K562 (cell line): ENCODE data around the gene FGD6. TPM values are rescaled to one million over a fixed set of nuclear protein-coding genes. Genes with fewer than 3 reads are reported as not detected.

Source experiments
- ARHGAP35 ChIP-seq: fragments of 450-650 bp; IDR thresholded peaks from 2 replicates; pipeline ENCODE4 v1.6.1; 2018; ENCODE audit not compliant: partially characterized antibody
- ARNT ChIP-seq, 2 experiments: fragments of 450-650 bp; IDR thresholded peaks; 2 replicates each; pipeline ENCODE4 v1.6.1; 2016; ENCODE audit warnings: mild to moderate bottlenecking in 1 of 2
- CBFA2T3 ChIP-seq: fragments of 450-650 bp; IDR thresholded peaks from 2 replicates; pipeline ENCODE4 v1.6.1; 2017
- FOSL1 ChIP-seq: fragments of 200-800 bp; sonication (Bioruptor generic); conservative IDR thresholded peaks from 2 replicates; pipeline ENCODE4 v1.6.1; 2016; ENCODE audit warnings: missing genetic modification characterization, missing compliant biosample characterization
- FOXM1 ChIP-seq, 2 experiments: fragments of 450-650 bp in 1 of 2; sonication (generic) in 1 of 2; formaldehyde crosslinking in 1 of 2; IDR thresholded peaks; 2 replicates each; pipeline versions ENCODE4 v1.6.1 to v1.9.0; 2017 to 2022; ENCODE audit warnings: low read depth in 2 of 2, mild to moderate bottlenecking in 2 of 2, missing genetic modification reagents in 1 of 2, moderate library complexity in 1 of 2
- HDAC6 ChIP-seq: IDR thresholded peaks from 2 replicates; pipeline ENCODE4 v1.6.1; 2012; ENCODE audit warnings: low read depth, mild to moderate bottlenecking, control low read depth, inconsistent platforms, low read length, moderate library complexity
- HLTF ChIP-seq: fragments of 450-650 bp; IDR thresholded peaks from 2 replicates; pipeline ENCODE4 v1.6.1; 2016
- IRF1 ChIP-seq: sonication (generic); formaldehyde crosslinking; IDR thresholded peaks from 2 replicates; pipeline ENCODE4 v1.8.0; 2022; ENCODE audit warnings: missing genetic modification reagents, mild to moderate bottlenecking, borderline replicate concordance
- NFRKB ChIP-seq: fragments of 450-650 bp; IDR thresholded peaks from 2 replicates; pipeline ENCODE4 v1.6.1; 2016; ENCODE audit warnings: low read depth
- NR3C1 ChIP-seq: sonication (generic); formaldehyde crosslinking; IDR thresholded peaks from 2 replicates; pipeline ENCODE4 v1.8.1; 2022; ENCODE audit warnings: missing genetic modification reagents
- POLR2AphosphoS5 ChIP-seq: IDR thresholded peaks from 2 replicates; pipeline ENCODE4 v1.6.1; 2011; ENCODE audit warnings: mild to moderate bottlenecking, low read depth, low read length, moderate library complexity; ENCODE audit not compliant: control insufficient read depth, insufficient read depth
- POLR2B ChIP-seq: fragments of 450-650 bp; IDR thresholded peaks from 2 replicates; pipeline ENCODE4 v1.6.1; 2018; ENCODE audit warnings: low read depth; ENCODE audit not compliant: partially characterized antibody
- RBM22 ChIP-seq: fragments of 200-400 bp; formaldehyde crosslinking; IDR thresholded peaks from 2 replicates; pipeline ENCODE4 v1.6.1; 2018; ENCODE audit warnings: low read length, low read depth; ENCODE audit not compliant: poor library complexity, severe bottlenecking
- RBM39 ChIP-seq: fragments of 200-400 bp; formaldehyde crosslinking; optimal IDR thresholded peaks from 2 replicates; pipeline ENCODE3; 2018; ENCODE audit warnings: low read depth, low read length
- SIN3A ChIP-seq, 2 experiments: fragments of 150-350 bp in 1 of 2; IDR thresholded peaks; 2 replicates each; pipeline ENCODE4 v1.6.1; 2011 to 2016; ENCODE audit warnings: borderline replicate concordance in 2 of 2, low read depth in 2 of 2, low read length in 2 of 2, mild to moderate bottlenecking in 2 of 2, moderate library complexity in 2 of 2; ENCODE audit not compliant: control insufficient read depth in 1 of 2
- SOX6 ChIP-seq: fragments of 450-650 bp; IDR thresholded peaks from 2 replicates; pipeline ENCODE4 v1.6.1; 2014; ENCODE audit warnings: mild to moderate bottlenecking
- TEAD1 ChIP-seq, 2 experiments: fragments of 450-650 bp in 1 of 2; sonication (generic) in 1 of 2; formaldehyde crosslinking; IDR thresholded peaks; 2 replicates each; pipeline versions ENCODE4 v1.4.0 to v1.8.0; 2020 to 2022; ENCODE audit warnings: mild to moderate bottlenecking in 2 of 2, missing genetic modification reagents in 1 of 2
- TOE1 ChIP-seq, 2 experiments: fragments of 450-650 bp in 1 of 2; sonication (generic) in 1 of 2; formaldehyde crosslinking in 1 of 2; IDR thresholded peaks; 2 replicates each; pipeline versions ENCODE4 v1.7.1 to v1.8.0; 2016 to 2022; ENCODE audit warnings: borderline replicate concordance in 2 of 2, mild to moderate bottlenecking in 2 of 2, antibody characterized with exemption in 1 of 2, inconsistent platforms in 1 of 2, low read depth in 1 of 2, missing genetic modification reagents in 1 of 2, moderate library complexity in 1 of 2
- XRCC3 ChIP-seq: fragments of 450-650 bp; IDR thresholded peaks from 2 replicates; pipeline ENCODE4 v1.6.1; 2017; ENCODE audit warnings: mild to moderate bottlenecking, moderate library complexity
- ZNF436 ChIP-seq: fragments of 250-450, 450-650 bp; sonication (Bioruptor Pico); formaldehyde crosslinking; IDR thresholded peaks from 2 replicates; pipeline ENCODE4 v1.7.0; 2020; ENCODE audit warnings: mild to moderate bottlenecking
- ZNF707 ChIP-seq: fragments of 250-450 bp; sonication (Bioruptor Pico); conservative IDR thresholded peaks from 2 replicates; pipeline ENCODE4 v1.8.0; 2022; ENCODE audit warnings: inconsistent platforms, mild to moderate bottlenecking, moderate library complexity
- polyA plus RNA-seq, 8 experiments: library from polyadenylated mRNA; depleted of rRNA in 4 of 8; stranded (reverse) in 5 of 8; unstranded in 3 of 8; fragments of >200 nt; fragmentation: Nextera tagmentation in 2 of 8; fragmentation: Illumina TruSeq in 1 of 8; extraction: Ambion mirVana in 2 of 8; extraction: Trizol in 1 of 8; gene quantifications; 2 replicates each; pipeline versions ENCODE4 v1.2.1 to v1.2.3, GENCODE V29; 2011 to 2014; ENCODE audit warnings: inconsistent platforms in 1 of 8, missing spikeins in 1 of 8
- total RNA-seq, 7 experiments: library from RNA; depleted of rRNA in 6 of 7; stranded (reverse); fragments of >200 nt in 6 of 7; fragmentation: Illumina TruSeq in 2 of 7; extraction: Trizol in 2 of 7; gene quantifications; 2 replicates each; pipeline versions ENCODE4 v1.2.1 to v1.2.3, GENCODE V29; 2011 to 2021; ENCODE audit warnings: low replicate concordance in 1 of 7
- TF ChIP-seq, protein P1 (sequence below): fragments of 250-450 bp; sonication (Bioruptor Pico); IDR thresholded peaks from 2 replicates; pipeline ENCODE4 v1.8.0; 2022; ENCODE audit warnings: moderate library complexity, mild to moderate bottlenecking, inconsistent platforms
- TF ChIP-seq, protein P2 (sequence below), 3 experiments: fragments of 200-800 bp in 1 of 3; sonication (Bioruptor generic) in 1 of 3; sonication (generic) in 1 of 3; formaldehyde crosslinking in 1 of 3; IDR thresholded peaks; 2 replicates each; pipeline versions ENCODE4 v1.6.1 to v1.8.0; 2016 to 2022; ENCODE audit warnings: mild to moderate bottlenecking in 2 of 3, missing compliant biosample characterization in 2 of 3, missing genetic modification characterization in 2 of 3, missing genetic modification reagents in 1 of 3
- TF ChIP-seq, protein P3 (sequence below): sonication (generic); formaldehyde crosslinking; IDR thresholded peaks from 2 replicates; pipeline ENCODE4 v1.5.0; 2020; ENCODE audit warnings: missing genetic modification reagents

FGD6 gene
- total and polyA plus RNA-seq, 9 of the 15 experiments (the other 6 are each of a cell fraction or from before 2014, with no cell fraction given): 1.5 to 11.1 (median 5.8) TPM

DNA sequence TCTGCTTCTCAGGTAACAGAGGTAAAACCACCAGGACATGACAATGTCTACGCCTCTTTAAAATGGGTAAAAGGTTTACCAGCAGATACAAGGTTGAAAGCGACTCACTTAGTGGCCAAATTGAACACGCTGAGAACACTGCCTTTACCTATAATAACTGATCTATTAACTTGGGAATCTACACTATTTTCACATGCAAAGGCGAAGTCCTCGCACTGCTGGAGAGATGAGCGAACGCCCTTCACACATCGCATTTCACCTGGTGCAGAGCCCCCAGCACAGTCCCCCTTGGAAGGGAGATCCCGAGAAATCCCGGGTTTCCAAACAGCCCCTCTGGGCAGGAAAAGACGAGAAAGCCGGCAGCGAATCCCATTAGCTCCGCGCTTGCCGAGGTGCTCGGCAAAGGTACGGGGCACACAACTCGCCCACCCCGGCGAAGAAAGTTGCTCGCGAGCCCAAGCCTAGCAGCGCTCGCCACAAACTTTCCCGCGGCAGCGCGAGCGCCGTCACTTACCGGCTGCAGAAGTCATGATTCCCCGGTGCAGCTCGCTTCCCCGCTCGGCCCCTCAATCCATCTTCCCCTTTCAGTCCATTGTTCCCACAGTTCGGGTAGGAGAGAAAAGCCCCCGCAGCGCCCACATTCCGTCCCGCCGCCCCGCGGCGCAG, 423 bp downstream of the FGD6 start (continued):
- TF ChIP-seq, protein P1, sequence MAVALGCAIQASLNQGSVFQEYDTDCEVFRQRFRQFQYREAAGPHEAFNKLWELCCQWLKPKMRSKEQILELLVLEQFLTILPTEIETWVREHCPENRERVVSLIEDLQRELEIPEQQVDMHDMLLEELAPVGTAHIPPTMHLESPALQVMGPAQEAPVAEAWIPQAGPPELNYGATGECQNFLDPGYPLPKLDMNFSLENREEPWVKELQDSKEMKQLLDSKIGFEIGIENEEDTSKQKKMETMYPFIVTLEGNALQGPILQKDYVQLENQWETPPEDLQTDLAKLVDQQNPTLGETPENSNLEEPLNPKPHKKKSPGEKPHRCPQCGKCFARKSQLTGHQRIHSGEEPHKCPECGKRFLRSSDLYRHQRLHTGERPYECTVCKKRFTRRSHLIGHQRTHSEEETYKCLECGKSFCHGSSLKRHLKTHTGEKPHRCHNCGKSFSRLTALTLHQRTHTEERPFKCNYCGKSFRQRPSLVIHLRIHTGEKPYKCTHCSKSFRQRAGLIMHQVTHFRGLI (CRISPR knock-in tag): no peak
- TF ChIP-seq ARHGAP35 (no peak), FOSL1 (tag) (0 out of 2 replicates have a peak, but pooled peaks have one; percentile 26), ARNT (IDR thresholded peaks at IDR 0.05) (no peak), RBM22 (no peak), NR3C1 (CRISPR knock-in tag) (no peak), TEAD1 (CRISPR knock-in tag; IDR thresholded peaks at IDR 0.05) (peak in 1 of 2 experiments; percentile 79; a peak in 1 of 4 replicates), HLTF (0 out of 2 replicates have a peak, but pooled peaks have one; percentile 24), NFRKB (no peak), TOE1 (IDR thresholded peaks at IDR 0.05; ENCODE audit: borderline replicate concordance) (no peak), TOE1 (CRISPR knock-in tag; IDR thresholded peaks at IDR 0.05; ENCODE audit: borderline replicate concordance, low read depth) (no peak), RBM39 (no peak), SOX6 (no peak; the same call in 1 of the 2 replicates), CBFA2T3 (no peak), XRCC3 (no peak), POLR2B (peak; percentile 9), POLR2AphosphoS5 (0 out of 2 replicates have a peak, but pooled peaks have one; percentile 48), IRF1 (CRISPR knock-in tag) (no peak), FOXM1 (IDR thresholded peaks at IDR 0.05; ENCODE audit: low read depth) (no peak), FOXM1 (CRISPR knock-in tag; IDR thresholded peaks at IDR 0.05; ENCODE audit: low read depth) (no peak), SIN3A (IDR thresholded peaks at IDR 0.05; ENCODE audit: borderline replicate concordance in 2 of 2, control insufficient read depth in 1 of 2, low read depth in 2 of 2, low read length in 2 of 2) (no peak), HDAC6 (no peak), ZNF436 (no peak), ZNF707 (CRISPR knock-in tag) (no peak)
- TF ChIP-seq, protein P2, sequence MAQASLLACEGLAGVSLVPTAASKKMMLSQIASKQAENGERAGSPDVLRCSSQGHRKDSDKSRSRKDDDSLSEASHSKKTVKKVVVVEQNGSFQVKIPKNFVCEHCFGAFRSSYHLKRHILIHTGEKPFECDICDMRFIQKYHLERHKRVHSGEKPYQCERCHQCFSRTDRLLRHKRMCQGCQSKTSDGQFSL (CRISPR knock-in tag; IDR thresholded peaks at IDR 0.05): peak; percentile 35; the same call in 1 of the 2 replicates
- TF ChIP-seq, protein P2 (tag; IDR thresholded peaks at IDR 0.05): no peak
- TF ChIP-seq, protein P3, sequence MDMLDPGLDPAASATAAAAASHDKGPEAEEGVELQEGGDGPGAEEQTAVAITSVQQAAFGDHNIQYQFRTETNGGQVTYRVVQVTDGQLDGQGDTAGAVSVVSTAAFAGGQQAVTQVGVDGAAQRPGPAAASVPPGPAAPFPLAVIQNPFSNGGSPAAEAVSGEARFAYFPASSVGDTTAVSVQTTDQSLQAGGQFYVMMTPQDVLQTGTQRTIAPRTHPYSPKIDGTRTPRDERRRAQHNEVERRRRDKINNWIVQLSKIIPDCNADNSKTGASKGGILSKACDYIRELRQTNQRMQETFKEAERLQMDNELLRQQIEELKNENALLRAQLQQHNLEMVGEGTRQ (CRISPR knock-in tag): no peak
